ENCODE data around the gene NR2E1. TPM values are rescaled to one million over a fixed set of nuclear protein-coding genes. Genes with fewer than 3 reads are reported as not detected.

NR2E1 gene
- total RNA-seq, 2 experiments from 2014 or later, result not detected

DNA sequence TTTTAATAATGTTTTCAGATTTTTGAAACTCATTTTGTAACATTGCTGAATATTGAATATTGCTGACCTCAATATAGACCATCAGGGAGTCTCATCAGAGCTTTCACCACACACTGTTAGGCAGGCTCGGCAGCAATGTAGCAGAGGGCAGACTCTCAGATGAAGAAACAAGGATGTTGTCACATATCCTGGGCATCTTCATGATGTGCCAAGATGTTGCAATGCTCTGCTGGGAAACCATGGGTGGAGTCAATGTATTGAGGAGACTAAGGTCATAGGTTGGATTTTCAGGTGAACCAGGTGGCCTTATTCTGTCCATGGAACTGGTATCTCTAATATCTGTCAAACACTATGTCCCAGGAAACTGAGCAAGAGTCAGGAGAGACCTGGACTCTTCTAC, 27.3 kb downstream of the NR2E1 start:
- peaks cover 20% of the 10 kb centered on the region for H3K27me3 Mint-ChIP-seq
- H3K4me1 Mint-ChIP-seq, result no peaks in the 10 kb centered on the region
- CTCF ChIA-PET, result no interaction called here
- no peak overlapping the region for H3K27ac Mint-ChIP-seq
- DNase-seq (no peak), ATAC-seq (no peak)
- no peak overlapping the region for H3K4me3 Mint-ChIP-seq
- H3K36me3 Mint-ChIP-seq, result no peaks in the 10 kb centered on the region
- no peaks in the 10 kb centered on the region for H3K9me3 Mint-ChIP-seq (ENCODE audit: low read depth)

- no peaks in the 10 kb centered on the region for H3K36me3 Mint-ChIP-seq
- peaks cover 19% of the 10 kb centered on the region for H3K27me3 Mint-ChIP-seq
- CTCF ChIA-PET, result no interaction called here
- no peak overlapping the region for H3K27ac Mint-ChIP-seq
- no peaks in the 10 kb centered on the region for H3K4me1 Mint-ChIP-seq
- no peak for DNase-seq
- H3K4me3 Mint-ChIP-seq, result no peak overlapping the region
- no peaks in the 10 kb centered on the region for H3K9me3 Mint-ChIP-seq (ENCODE audit: low read depth)
- ATAC-seq, result no peak
These were observed 28.0 kb downstream of the NR2E1 start for GRCh38 chr6:108193835-108194234.

DNA sequence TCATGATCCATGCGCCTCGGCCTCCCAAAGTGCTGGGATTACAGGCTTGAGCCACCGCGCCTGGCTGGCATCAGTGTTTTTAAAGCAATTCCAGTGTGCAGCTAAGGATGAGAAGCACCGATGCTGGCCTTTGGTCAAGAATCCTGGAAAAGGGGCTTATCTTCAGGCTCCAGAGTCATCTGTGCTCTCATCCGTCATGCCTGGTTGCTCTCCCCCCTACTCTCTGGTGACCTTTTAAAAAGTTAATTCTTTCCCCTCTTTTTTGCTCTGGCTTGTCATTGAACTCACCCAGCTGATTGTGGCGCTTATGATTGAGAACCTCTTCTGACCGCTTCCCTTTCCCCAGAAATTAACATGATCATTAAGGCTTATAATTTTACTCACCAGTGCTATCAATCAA, 28.7 kb downstream of the NR2E1 start:
- Mint-ChIP-seq H3K27me3 (peaks cover 13% of the 10 kb centered on the region), H3K27ac (no peak overlapping the region), H3K4me1 (no peaks in the 10 kb centered on the region), H3K36me3 (no peaks in the 10 kb centered on the region), H3K4me3 (no peak overlapping the region), H3K9me3 (ENCODE audit: low read depth) (no peaks in the 10 kb centered on the region)
- ATAC-seq (no peak), DNase-seq (no peak)
- CTCF ChIA-PET, result no interaction called here

- H3K27me3 Mint-ChIP-seq, result peaks cover 9% of the 10 kb centered on the region
- no peaks in the 10 kb centered on the region for H3K9me3 Mint-ChIP-seq (ENCODE audit: low read depth)
- ATAC-seq (no peak), DNase-seq (no peak)
- H3K4me3 Mint-ChIP-seq, result no peak overlapping the region
- H3K4me1 Mint-ChIP-seq, result no peaks in the 10 kb centered on the region
- CTCF ChIA-PET, result no interaction called here
- H3K27ac Mint-ChIP-seq, result no peak overlapping the region
- no peaks in the 10 kb centered on the region for H3K36me3 Mint-ChIP-seq
These were observed 29.4 kb downstream of the NR2E1 start for GRCh38 chr6:108195209-108195608.

DNA sequence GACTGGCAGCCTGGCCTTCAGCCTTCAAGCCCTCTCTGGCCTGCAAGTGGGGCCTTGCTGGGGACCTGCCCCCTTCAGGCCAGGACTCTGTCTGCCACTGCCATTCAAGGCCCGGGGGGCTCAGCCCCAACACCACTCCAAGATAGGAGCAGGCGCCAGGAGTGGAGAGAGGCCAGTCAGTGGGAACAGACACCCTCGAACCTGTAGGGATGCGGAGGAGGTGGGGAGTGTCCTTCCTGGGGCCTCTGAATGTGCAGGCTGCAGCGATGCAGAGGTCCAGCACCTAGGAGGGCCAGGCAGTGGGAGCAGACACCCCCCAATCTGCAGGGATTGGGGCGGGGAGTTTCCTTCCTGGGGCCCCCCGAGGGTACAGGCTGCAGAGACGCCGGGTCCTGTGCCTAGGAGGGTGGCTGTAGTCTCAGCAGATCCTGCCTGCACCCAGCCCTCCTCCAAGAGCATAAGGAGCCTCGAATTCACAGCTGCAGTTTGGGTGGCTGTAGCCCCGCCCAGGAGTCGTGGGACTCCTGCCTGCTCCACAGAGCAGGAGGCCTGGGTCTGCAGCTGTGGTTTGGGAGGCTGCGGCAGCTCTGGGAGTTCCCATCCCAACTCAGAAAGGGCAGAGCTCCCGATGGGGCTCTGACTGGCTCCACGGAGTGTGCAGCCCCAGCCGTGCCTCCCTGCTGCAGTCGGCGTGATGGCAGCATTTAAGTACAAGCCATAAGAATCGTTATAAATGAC, 33.1 kb downstream of the NR2E1 start:
- CTCF ChIA-PET, result no interaction called here
- H3K4me1 Mint-ChIP-seq, result no peaks in the 10 kb centered on the region
- H3K27me3 Mint-ChIP-seq, result no peaks in the 10 kb centered on the region
- DNase-seq (no peak), ATAC-seq (no peak)
- H3K27ac Mint-ChIP-seq, result no peak overlapping the region
- no peaks in the 10 kb centered on the region for H3K9me3 Mint-ChIP-seq (ENCODE audit: low read depth)
- no peak overlapping the region for H3K4me3 Mint-ChIP-seq
- H3K36me3 Mint-ChIP-seq, result no peaks in the 10 kb centered on the region

- CTCF ChIA-PET, result no interaction called here
- Mint-ChIP-seq H3K9me3 (ENCODE audit: low read depth) (no peaks in the 10 kb centered on the region), H3K4me1 (no peaks in the 10 kb centered on the region), H3K27ac (no peak overlapping the region), H3K4me3 (no peak overlapping the region), H3K27me3 (no peaks in the 10 kb centered on the region), H3K36me3 (no peaks in the 10 kb centered on the region)
- DNase-seq, result no peak
- no peak for ATAC-seq
These were observed 34.4 kb downstream of the NR2E1 start for GRCh38 chr6:108200186-108200585.

- no peaks in the 10 kb centered on the region for H3K9me3 Mint-ChIP-seq (ENCODE audit: low read depth)
- H3K27me3 Mint-ChIP-seq, result no peaks in the 10 kb centered on the region
- no peaks in the 10 kb centered on the region for H3K36me3 Mint-ChIP-seq
- no peaks in the 10 kb centered on the region for H3K4me1 Mint-ChIP-seq
- CTCF ChIA-PET, result no interaction called here
- peak overlapping the region; percentile 9 for H3K27ac Mint-ChIP-seq
- ATAC-seq (no peak), DNase-seq (no peak)
- no peak overlapping the region for H3K4me3 Mint-ChIP-seq
These were observed 34.8 kb downstream of the NR2E1 start for GRCh38 chr6:108200631-108201030.

DNA sequence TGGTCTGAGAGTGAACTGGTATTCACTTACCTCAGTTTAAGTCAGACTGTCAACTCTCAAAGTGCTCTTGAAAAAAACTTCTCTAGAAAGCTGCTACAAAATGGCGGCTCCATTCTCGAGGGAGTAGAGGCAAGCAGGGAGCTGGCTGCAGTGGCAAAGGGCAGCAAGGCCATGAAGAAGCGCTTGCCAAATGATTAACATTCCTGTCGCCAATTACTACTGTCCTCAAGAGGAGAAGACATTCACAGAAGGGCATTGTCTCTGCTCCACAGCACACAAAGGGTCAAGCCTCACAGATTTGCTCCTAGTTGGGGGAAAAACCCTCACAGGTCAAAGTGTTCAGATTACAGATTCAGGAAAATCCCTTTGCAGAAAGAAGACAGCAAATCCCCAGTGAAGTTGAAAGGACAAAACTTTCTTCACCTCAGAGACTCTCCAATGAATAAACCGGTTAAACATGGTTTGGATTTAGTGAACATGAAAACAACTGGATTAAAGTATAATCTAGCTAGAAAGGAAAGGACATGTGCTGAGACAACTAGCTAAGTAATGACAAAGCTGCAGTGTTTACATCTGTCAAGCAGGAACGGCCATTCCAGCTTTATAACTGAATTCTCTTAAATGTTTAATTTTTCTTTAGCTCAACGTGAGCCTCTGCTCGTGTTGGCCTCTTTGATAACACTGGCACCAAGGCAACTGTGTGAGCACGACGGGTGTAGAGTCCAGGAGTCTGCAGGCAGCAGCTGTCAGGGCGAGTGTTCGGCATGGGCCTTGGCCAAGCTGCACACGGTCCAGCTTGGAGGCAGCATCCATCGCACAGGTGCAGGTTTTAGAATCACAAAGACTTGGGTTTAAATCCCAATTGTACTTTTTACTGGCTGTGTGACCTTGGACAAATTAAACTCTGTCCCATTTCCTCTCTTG, 37.6 kb downstream of the NR2E1 start:
- H3K4me3 Mint-ChIP-seq, result no peak overlapping the region
- H3K27ac Mint-ChIP-seq, result no peak overlapping the region
- H3K36me3 Mint-ChIP-seq, result peaks cover 5% of the 10 kb centered on the region
- H3K27me3 Mint-ChIP-seq, result no peaks in the 10 kb centered on the region
- ATAC-seq, result no peak
- no peak for DNase-seq
- no peaks in the 10 kb centered on the region for H3K9me3 Mint-ChIP-seq (ENCODE audit: low read depth)
- no peaks in the 10 kb centered on the region for H3K4me1 Mint-ChIP-seq
- CTCF ChIA-PET, result no interaction called here

DNA sequence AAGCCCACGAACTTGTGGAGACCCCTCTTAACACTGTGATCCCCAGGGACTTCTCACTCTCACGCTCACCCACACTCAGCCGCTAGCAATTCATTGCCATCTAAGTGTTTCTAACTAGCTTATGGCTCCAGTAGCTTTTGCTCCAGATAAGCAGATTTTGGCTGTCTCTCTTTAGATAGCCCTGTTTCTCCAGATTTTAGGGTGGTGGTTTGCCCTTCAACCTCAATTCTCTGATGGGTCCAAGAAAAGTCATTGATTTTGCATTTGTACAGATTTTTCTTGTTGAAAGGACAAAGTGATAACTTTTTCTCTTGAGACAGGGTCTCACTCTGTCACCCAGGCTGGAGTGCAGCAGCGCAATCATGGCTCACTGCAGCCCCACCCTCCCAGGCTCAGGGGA, 41.2 kb downstream of the NR2E1 start:
- Mint-ChIP-seq H3K4me1 (peaks cover 6% of the 10 kb centered on the region), H3K27ac (no peak overlapping the region)
- no peak for DNase-seq

DNA sequence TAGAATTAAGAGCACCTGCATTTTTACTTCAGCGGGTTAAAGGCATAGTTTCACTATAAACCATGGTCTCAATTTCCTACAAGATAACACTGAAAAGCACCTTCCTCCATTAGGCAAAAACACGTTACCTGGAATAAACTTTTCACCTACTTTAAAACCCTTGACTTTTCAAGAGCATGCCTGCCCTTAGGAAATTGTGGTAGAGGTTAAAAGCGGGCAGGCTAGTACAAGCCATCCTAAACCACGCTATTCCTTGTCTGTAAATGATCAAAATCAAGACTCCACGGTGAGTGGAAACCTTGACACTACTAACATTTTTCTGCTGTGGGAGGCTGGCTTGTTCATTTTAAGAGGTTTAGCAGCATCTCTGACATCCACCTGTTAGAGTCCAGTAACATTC, 43.9 kb downstream of the NR2E1 start:
- Mint-ChIP-seq H3K36me3 (peaks cover 24% of the 10 kb centered on the region), H3K27ac (no peak overlapping the region), H3K27me3 (no peaks in the 10 kb centered on the region), H3K4me1 (peaks cover 6% of the 10 kb centered on the region), H3K4me3 (no peak overlapping the region), H3K9me3 (ENCODE audit: low read depth) (no peaks in the 10 kb centered on the region)
- ATAC-seq (no peak), DNase-seq (no peak)
- CTCF ChIA-PET, result no interaction called here

More for the DNA sequence above, 41.2 kb downstream of the NR2E1 start:
- Mint-ChIP-seq H3K36me3 (peaks cover 19% of the 10 kb centered on the region), H3K27me3 (no peaks in the 10 kb centered on the region), H3K4me3 (no peak overlapping the region), H3K9me3 (ENCODE audit: low read depth) (no peaks in the 10 kb centered on the region)
- CTCF ChIA-PET, result no interaction called here
- no peak for ATAC-seq

DNA sequence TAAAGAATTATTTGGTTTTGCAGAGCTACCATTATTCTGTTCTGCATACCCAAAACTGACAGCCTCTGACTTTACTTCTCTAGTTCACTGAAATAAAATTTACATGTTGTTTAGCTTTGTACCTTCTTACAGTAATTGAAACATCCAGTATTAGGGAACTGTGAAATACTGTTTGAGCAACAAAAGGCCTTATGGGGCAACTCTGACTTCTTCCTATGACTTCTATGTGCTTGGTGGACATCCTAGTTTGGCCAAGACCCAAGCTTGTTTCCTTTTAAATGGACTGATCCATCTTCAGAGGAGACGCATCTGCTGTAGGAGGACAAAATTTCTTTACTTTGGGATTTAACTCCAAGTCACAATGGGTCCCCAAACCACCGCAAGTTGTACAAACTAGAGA, 44.7 kb downstream of the NR2E1 start:
- CTCF ChIA-PET, result no interaction called here
- peaks cover 27% of the 10 kb centered on the region for H3K36me3 Mint-ChIP-seq
- peaks cover 6% of the 10 kb centered on the region for H3K4me1 Mint-ChIP-seq
- no peak overlapping the region for H3K27ac Mint-ChIP-seq
- no peak overlapping the region for H3K4me3 Mint-ChIP-seq
- no peaks in the 10 kb centered on the region for H3K9me3 Mint-ChIP-seq (ENCODE audit: low read depth)
- DNase-seq (no peak), ATAC-seq (no peak)
- no peaks in the 10 kb centered on the region for H3K27me3 Mint-ChIP-seq

DNA sequence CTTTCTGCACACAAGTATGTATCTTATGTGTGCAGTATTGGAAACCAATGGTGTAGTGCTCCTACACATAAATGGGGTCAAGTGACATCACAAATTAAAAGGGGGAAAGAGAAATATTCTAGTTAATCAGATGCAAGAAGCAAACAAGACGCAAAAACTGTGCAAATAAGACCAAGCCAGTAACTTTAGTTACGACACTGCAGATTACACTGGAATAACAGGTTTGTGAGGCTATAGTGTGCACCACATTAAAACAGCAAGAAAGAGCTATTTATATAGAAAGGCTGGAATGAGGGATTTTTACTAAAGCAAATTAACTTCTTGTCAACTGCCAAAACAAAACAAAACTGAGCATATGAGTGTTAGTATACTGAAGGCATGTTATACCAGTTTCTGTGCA, 45.8 kb downstream of the NR2E1 start:
- no peak for ATAC-seq
- Mint-ChIP-seq H3K27me3 (no peaks in the 10 kb centered on the region), H3K9me3 (ENCODE audit: low read depth) (no peaks in the 10 kb centered on the region), H3K4me3 (no peak overlapping the region), H3K27ac (no peak overlapping the region), H3K4me1 (peaks cover 6% of the 10 kb centered on the region), H3K36me3 (peaks cover 27% of the 10 kb centered on the region)
- DNase-seq, result no peak
- CTCF ChIA-PET, result no interaction called here

- Mint-ChIP-seq H3K36me3 (peaks cover 31% of the 10 kb centered on the region), H3K4me1 (peaks cover 18% of the 10 kb centered on the region), H3K9me3 (ENCODE audit: low read depth) (no peaks in the 10 kb centered on the region), H3K4me3 (no peak overlapping the region), H3K27me3 (no peaks in the 10 kb centered on the region), H3K27ac (peak overlapping the region; percentile 74)
- CTCF ChIA-PET, result no interaction called here
- ATAC-seq (peak; percentile 57), DNase-seq (no peak)
These were observed 56.2 kb downstream of the NR2E1 start for GRCh38 chr6:108222064-108222463.

GRCh38 chr6:108222504-108222903, 56.7 kb downstream of the NR2E1 start:
- CTCF ChIA-PET, result interaction anchor here (1.6 kb wide), 1 partner anchor 37 kb away, joined by 4 read pairs; no protein-coding TSS in a partner anchor
- ATAC-seq (peak; percentile 57), DNase-seq (no peak)
- Mint-ChIP-seq H3K4me3 (no peak overlapping the region), H3K36me3 (peaks cover 31% of the 10 kb centered on the region), H3K9me3 (ENCODE audit: low read depth) (no peaks in the 10 kb centered on the region), H3K4me1 (peaks cover 18% of the 10 kb centered on the region), H3K27me3 (no peaks in the 10 kb centered on the region), H3K27ac (peak overlapping the region; percentile 74)

All from activated CD8-positive, alpha-beta memory T cell treated with anti-CD3 and anti-CD28 coated beads, Interleukin-2, amount 10 ng/mL, durations not matched to agents 7 days and 5 days (primary cell).